ENCODE results near the gene MYO6.

DNA sequence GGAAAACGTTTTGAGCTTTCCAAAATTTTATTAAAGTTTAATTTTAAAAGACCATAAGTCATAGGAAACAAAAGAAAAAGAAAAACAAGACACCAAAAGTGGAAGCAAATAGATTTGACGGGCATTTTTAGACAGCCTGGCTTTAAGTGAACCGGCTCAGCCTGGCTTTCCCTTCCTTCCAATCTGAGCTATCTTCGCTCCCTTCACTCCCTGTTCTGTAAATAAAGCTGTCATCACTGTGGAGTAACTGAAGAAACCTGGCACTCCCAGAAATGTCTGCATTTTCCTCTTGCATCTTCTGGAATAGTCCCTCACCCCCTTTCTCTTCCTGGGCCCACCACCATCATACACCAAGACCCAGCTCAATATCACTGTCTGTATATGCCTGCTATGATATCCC, 191.5 kb downstream of the MYO6 start:
- TF ChIP-seq, protein P1, sequence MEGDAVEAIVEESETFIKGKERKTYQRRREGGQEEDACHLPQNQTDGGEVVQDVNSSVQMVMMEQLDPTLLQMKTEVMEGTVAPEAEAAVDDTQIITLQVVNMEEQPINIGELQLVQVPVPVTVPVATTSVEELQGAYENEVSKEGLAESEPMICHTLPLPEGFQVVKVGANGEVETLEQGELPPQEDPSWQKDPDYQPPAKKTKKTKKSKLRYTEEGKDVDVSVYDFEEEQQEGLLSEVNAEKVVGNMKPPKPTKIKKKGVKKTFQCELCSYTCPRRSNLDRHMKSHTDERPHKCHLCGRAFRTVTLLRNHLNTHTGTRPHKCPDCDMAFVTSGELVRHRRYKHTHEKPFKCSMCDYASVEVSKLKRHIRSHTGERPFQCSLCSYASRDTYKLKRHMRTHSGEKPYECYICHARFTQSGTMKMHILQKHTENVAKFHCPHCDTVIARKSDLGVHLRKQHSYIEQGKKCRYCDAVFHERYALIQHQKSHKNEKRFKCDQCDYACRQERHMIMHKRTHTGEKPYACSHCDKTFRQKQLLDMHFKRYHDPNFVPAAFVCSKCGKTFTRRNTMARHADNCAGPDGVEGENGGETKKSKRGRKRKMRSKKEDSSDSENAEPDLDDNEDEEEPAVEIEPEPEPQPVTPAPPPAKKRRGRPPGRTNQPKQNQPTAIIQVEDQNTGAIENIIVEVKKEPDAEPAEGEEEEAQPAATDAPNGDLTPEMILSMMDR (IDR thresholded peaks at IDR 0.05): no peak
- TF ChIP-seq POLR2A (IDR thresholded peaks at IDR 0.05): no peak

Data from lower leg skin (tissue), 3 donors.